GM12891 (cell line): ENCODE results near the gene FBXL13. TPM values are rescaled to one million over a fixed set of nuclear protein-coding genes. Genes with fewer than 3 reads are reported as not detected.

Experiments used
- DNase-seq: peaks from one replicate; pipeline ENCODE4 v3.0.0; 2011; ENCODE audit warnings: low spot score; ENCODE audit not compliant: insufficient read length
- FAIRE-seq: peaks from 2 replicates; lab custom pipeline; 2011; peaks lifted over from hg19 to GRCh38; lab: Jason Lieb, UNC
- PAX5 ChIP-seq: IDR thresholded peaks from 2 replicates; pipeline ENCODE4 v1.6.1; 2011; ENCODE audit warnings: low read length, moderate library complexity, mild to moderate bottlenecking; ENCODE audit not compliant: insufficient read depth, severe bottlenecking
- POLR2A ChIP-seq: IDR thresholded peaks from 2 replicates; pipeline ENCODE4 v1.6.1; 2011; ENCODE audit warnings: low read depth, low read length, control low read depth
- POLR2AphosphoS5 ChIP-seq: IDR thresholded peaks from 2 replicates; pipeline ENCODE4 v1.6.1; 2011; ENCODE audit warnings: low read depth, low read length, control low read depth
- POU2F2 ChIP-seq: IDR thresholded peaks from 2 replicates; pipeline ENCODE4 v1.6.1; 2011; ENCODE audit warnings: low read depth, mild to moderate bottlenecking, control low read depth, low read length, moderate library complexity
- SPI1 ChIP-seq: IDR thresholded peaks from 2 replicates; pipeline ENCODE4 v1.6.1; 2011; ENCODE audit warnings: low read depth, low read length, control low read depth
- TAF1 ChIP-seq: IDR thresholded peaks from 2 replicates; pipeline ENCODE4 v1.6.1; 2011; ENCODE audit warnings: low read depth, low read length, control low read depth
- polyA plus RNA-seq: library from polyadenylated mRNA; unstranded; fragments of >200 nt; gene quantifications from one replicate; pipeline ENCODE4 v1.2.1, GENCODE V29; 2012; ENCODE audit warnings: low read depth, missing spikeins, inconsistent platforms; ENCODE audit not compliant: missing spikeins

The FBXL13 gene
- polyA plus RNA-seq: 0.18 TPM

DNA sequence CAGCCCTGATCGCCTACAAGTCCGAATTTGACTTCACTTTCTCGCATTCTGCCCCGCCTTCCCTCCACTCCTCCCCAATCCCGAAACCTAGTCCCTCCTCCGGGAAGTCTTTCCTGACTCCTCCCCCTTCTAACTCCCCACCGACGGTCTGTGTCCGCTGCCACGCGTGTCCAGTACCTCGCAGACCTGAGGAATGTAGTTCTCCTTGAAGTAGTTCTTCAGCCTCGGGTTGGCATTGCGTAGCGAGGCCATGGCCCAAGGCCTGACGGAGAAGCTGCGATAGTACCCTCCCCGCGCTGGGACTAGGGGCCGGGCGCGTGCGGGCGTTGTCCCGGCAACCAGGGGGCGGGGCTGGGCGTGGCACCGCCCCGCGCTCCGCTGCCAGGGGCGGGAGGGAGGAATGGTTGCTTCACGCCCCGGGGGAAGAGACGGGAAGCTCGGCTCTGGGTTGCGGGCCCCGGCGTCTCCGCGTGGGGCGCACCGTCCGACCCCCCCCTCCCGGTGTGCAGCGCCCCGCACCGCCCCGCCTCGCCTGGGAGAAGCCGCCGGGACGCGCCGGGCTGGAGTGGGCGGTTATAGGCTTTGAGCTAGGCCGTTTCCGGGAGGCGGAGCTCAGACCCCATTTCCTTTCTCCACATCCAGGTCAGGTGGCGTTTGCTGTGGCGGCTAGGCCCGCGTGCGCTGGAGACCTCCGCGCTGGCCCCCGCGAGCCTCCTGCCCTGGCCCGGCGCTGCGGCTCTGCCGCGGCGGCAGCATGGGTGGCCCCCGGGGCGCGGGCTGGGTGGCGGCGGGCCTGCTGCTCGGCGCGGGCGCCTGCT lies at the start of gene FBXL13, which contains the start of gene ARMC10:
Gene FBXL13, minus strand, starts transcription at position 278 of the 818 bp plus-strand sequence.
Gene ARMC10, plus strand, starts transcription at position 622 of the 818 bp plus-strand sequence. Its CDS starts 133 bp downstream, at position 755.
- peak; percentile 94 for FAIRE-seq

DNA sequence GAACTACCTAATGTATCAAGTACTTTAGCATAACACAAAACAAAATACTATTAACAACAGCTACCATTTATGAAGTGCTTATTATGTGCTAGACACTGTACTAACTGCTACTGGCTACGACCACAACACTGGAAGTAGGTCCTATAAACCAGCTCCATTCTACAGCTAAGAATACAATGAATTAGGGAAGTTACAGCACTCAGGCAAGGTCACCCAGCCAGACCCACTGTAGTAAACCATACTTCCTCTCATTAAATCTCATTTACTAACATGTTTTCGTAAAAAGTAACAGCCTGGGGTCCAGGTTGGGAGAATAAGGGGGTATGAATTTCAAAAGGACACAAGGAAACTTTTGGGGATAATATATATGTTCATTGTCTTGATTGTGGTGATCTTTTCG lies 48.9 kb upstream of the FBXL13 start:
- DNase-seq: no peak
- TF ChIP-seq POLR2AphosphoS5 (no peak), POLR2A (no peak), SPI1 (no peak), PAX5 (no peak), TAF1 (no peak), POU2F2 (no peak)
- FAIRE-seq: no peak

More for the DNA sequence above, at the start of gene FBXL13, which contains the start of gene ARMC10:
- TF ChIP-seq POU2F2 (no peak), PAX5 (no peak), SPI1 (0 out of 2 replicates have a peak, but pooled peaks have one; percentile 0), TAF1 (peak; percentile 13; the same call in 1 of the 2 replicates), POLR2AphosphoS5 (peak; percentile 87), POLR2A (peak; percentile 88)
- DNase-seq: peak; percentile 77

DNA sequence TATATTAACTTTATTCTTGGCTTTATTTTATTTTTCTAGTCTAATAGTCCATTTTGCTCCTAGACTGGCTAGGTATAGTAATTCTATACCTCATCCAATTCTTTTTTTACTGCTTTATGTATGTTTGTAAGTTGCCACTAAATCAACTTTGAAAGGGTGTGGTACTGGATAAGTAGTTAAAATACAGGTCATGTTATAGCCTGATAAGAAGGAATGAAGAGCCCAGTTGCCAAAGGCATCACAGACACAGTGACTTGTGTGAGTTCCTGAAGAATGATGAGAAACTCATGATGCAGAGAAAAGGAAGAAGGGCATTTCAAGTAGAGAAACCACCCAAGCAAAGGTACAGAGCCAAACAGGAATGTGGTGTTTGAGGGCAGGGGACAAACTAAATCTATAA lies 47.0 kb upstream of the FBXL13 start:
- FAIRE-seq (no peak), DNase-seq (no peak)
- no peak for TF ChIP-seq SPI1
- TF ChIP-seq PAX5: no peak
- TF ChIP-seq TAF1: no peak
- no peak for TF ChIP-seq POLR2A
- TF ChIP-seq POLR2AphosphoS5: no peak

DNA sequence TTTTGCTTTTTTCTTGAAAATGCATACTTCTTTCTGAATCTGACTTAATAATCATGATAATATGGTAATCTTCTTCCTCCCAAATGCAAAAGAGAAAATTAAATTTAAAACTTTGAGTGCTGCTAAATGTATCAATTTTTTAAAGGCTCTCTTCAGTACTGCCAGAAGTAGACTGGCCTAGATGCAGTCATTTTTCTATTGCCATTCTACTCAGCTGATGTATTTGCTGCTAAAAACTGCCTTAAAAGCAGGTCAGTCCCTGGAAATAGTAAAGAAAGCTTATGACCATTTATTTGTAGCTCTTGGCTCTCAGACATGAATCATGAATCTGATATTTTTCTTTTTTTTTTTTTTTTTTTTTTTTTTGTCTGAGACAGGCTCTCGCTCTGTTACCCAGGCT lies 45.8 kb upstream of the FBXL13 start:
- no peak for FAIRE-seq
- no peak for TF ChIP-seq POU2F2
- no peak for TF ChIP-seq POLR2AphosphoS5
- TF ChIP-seq PAX5: no peak
- no peak for TF ChIP-seq TAF1
- TF ChIP-seq POLR2A: no peak

DNA sequence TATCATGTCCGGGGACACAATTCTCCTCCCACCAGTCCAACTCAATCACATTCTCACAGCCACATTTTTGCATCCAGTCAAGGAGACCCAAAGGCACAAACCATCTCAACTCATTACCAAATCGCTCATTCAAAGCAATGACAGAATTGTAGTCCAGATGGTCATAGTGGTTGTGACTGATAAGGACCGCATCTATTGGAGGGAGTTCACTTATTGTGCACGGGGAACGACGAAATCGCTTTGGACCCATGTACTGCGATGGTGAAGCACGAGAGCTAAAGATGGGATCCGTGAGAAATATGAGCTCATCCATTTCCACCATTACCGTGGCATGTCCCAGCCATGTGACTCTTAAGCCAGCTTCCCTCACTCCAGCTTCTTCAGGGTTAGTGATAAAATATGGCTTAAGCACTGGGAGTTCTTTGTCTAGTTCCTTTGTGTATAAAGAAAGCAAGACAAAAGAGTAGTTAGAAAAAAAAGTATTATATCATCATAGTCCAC lies 45.2 kb upstream of the FBXL13 start:
- TF ChIP-seq POLR2A (no peak), POLR2AphosphoS5 (no peak), PAX5 (no peak), SPI1 (no peak), POU2F2 (no peak), TAF1 (no peak)
- DNase-seq (no peak), FAIRE-seq (no peak)

More for the DNA sequence above, 45.8 kb upstream of the FBXL13 start:
- no peak for DNase-seq

DNA sequence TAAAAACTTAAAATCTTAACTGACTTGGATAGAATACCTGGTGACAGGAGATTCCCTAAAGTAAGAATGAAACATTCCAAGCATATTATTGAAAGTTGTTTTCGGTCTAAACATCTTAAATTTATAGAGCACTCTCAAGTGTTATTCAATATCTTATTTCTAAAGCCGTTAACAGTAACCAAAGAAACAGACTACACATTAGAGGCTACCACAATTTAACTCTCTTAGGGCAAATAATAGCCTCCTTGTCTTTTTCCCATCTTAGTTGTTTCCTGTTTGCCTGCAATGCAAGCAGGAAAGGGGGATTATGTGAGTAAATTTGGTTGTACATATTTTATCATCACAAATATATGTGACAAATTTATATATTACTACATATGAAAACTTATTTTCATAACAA lies 42.9 kb upstream of the FBXL13 start:
- no peak for TF ChIP-seq SPI1
- TF ChIP-seq TAF1: no peak
- FAIRE-seq (no peak), DNase-seq (no peak)

DNA sequence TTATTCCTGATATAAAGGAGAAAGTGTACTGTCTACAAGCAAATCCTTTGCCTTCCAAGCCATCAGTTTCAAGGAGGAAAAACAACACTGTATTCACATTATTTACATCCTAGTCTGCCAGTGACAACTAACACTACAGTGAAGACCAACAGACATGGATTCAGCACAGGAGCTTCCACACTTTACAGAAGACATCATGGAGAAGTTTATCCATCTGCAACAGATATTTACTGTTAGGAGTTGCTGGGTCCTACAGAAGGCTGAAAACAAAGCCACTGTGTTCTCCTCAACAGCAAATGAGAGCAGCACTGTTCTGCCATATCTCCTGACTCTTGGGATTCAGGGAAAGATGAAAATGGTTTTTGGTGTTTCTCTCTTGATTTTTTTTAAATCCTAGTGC lies 42.4 kb upstream of the FBXL13 start:
- no peak for FAIRE-seq
- no peak for DNase-seq
- TF ChIP-seq TAF1: no peak
- TF ChIP-seq POLR2AphosphoS5: no peak
- no peak for TF ChIP-seq POLR2A
- TF ChIP-seq POU2F2: no peak
- no peak for TF ChIP-seq SPI1
- TF ChIP-seq PAX5: no peak

DNA sequence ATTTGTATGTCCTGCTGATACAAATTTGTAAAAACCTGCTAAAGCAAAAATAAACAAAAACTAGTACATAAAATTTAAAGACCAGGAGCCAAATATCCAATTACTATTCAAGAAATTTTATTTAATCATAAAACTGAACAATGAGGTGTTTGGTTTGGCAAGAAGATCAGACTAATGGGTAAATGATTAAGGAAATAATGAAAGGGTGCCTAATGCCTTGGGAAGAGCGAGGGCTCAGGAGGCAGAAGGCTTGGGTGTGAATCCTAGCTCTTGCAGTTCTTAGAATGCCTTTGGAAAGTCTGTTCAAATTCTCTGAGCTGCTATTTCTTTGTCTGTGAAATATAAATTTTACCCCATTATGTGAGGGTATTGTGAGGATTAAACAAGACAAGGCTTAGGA lies 41.9 kb upstream of the FBXL13 start:
- FAIRE-seq (no peak), DNase-seq (no peak)
- no peak for TF ChIP-seq TAF1
- no peak for TF ChIP-seq POLR2AphosphoS5
- TF ChIP-seq POU2F2: no peak
- no peak for TF ChIP-seq PAX5
- no peak for TF ChIP-seq SPI1
- TF ChIP-seq POLR2A: no peak

DNA sequence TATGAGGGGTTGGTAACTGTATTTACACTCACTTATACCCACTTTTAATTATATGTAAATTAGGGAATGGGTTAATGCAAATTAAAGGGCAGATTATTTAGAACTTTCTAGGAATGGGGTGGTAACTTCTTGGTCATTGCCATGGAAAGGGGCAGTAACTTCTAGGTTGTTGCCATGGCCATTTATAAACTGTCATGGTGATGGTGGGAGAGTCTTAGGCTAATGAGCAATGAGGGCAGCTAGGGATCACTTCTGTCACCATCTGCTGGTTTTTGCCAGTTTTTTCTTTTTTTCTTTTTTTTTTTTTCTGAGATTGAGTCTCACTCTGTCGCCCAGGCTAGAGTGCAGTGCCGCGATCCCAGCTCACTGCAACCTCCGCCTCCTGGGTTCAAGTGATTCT lies 41.2 kb upstream of the FBXL13 start:
- DNase-seq (no peak), FAIRE-seq (no peak)
- TF ChIP-seq PAX5 (no peak), TAF1 (no peak), POU2F2 (no peak), POLR2A (no peak), SPI1 (no peak), POLR2AphosphoS5 (no peak)

DNA sequence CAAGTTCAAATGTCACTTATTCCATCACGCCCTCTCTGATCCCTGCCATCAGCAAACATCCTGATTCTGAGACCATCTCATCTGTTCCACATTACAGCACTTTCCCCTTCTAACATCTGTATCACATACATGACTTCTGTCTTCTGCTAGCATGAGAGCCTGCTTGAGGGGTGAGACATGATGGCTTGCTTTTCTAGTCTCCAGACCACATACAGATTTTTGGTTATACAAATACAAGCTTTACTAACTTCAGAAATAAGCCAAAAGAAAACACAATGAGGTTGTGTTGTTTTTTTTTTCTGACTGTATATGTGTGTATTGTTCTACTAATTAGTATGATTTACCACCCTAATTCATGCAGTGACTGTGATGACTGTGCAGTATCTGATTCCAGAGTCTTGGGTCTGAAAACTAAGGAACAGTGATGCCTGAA lies 40.0 kb upstream of the FBXL13 start:
- DNase-seq (no peak), FAIRE-seq (no peak)
- no peak for TF ChIP-seq TAF1
- no peak for TF ChIP-seq POLR2A
- TF ChIP-seq SPI1: no peak
- no peak for TF ChIP-seq POLR2AphosphoS5
